Measurements from ENCODE around the gene RIT1. TPM values are rescaled to one million over a fixed set of nuclear protein-coding genes. Genes with fewer than 3 reads are reported as not detected.

RIT1 gene
- total and polyA plus RNA-seq, 2 of the 13 experiments (the other 11 are each of a cell fraction or from before 2014, with no cell fraction given), result 12.2 to 32.2 TPM

- no peak for TF ChIP-seq ISX (CRISPR knock-in tag; conservative IDR thresholded peaks at IDR 0.05)
- no peak for TF ChIP-seq ZNF724P (CRISPR knock-in tag; IDR thresholded peaks at IDR 0.05; ENCODE audit: borderline replicate concordance)
- TF ChIP-seq KDM5B (CRISPR knock-in tag; IDR thresholded peaks at IDR 0.05; ENCODE audit: borderline replicate concordance), result 0 out of 2 replicates have a peak, but pooled peaks have one; percentile 22
- TF ChIP-seq ZNF24 (IDR thresholded peaks at IDR 0.05), result no peak
- TF ChIP-seq ZNF766 (CRISPR knock-in tag; IDR thresholded peaks at IDR 0.05; ENCODE audit: borderline replicate concordance), result no peak
- no peak for TF ChIP-seq ZNF414 (CRISPR knock-in tag; IDR thresholded peaks at IDR 0.05)
- TF ChIP-seq ZSCAN30 (CRISPR knock-in tag; IDR thresholded peaks at IDR 0.05), result 0 out of 2 replicates have a peak, but pooled peaks have one; percentile 64
- no peak for TF ChIP-seq MAFF (IDR thresholded peaks at IDR 0.05; ENCODE audit: low read depth, low read length)
- no peak for TF ChIP-seq PRPF4 (IDR thresholded peaks at IDR 0.05; ENCODE audit: low read depth, low read length, poor library complexity, severe bottlenecking)
- TF ChIP-seq ZNF350 (CRISPR knock-in tag; IDR thresholded peaks at IDR 0.05; ENCODE audit: borderline replicate concordance, low read depth), result peak; percentile 25; the same call in 1 of the 2 replicates
- TF ChIP-seq PPARG (CRISPR knock-in tag; conservative IDR thresholded peaks at IDR 0.05), result no peak
- TF ChIP-seq HDAC1 (CRISPR knock-in tag; IDR thresholded peaks at IDR 0.05), result 0 out of 2 replicates have a peak, but pooled peaks have one; percentile 17
- TF ChIP-seq ZNF101 (CRISPR knock-in tag; IDR thresholded peaks at IDR 0.05; ENCODE audit: borderline replicate concordance, low read depth), result no peak
- TF ChIP-seq SOX13 (IDR thresholded peaks at IDR 0.05), result no peak
- no peak for TF ChIP-seq SOX13 (CRISPR knock-in tag; conservative IDR thresholded peaks at IDR 0.05 in 1 of 2, IDR thresholded peaks at IDR 0.05 in 1 of 2)
- no peak for TF ChIP-seq DRAP1 (CRISPR knock-in tag; IDR thresholded peaks at IDR 0.05)
- no peak for TF ChIP-seq FOXO1 (CRISPR knock-in tag; IDR thresholded peaks at IDR 0.05)
- TF ChIP-seq ZNF30 (CRISPR knock-in tag; IDR thresholded peaks at IDR 0.05), result no peak
- TF ChIP-seq ZNF747 (CRISPR knock-in tag; IDR thresholded peaks at IDR 0.05; ENCODE audit: borderline replicate concordance), result no peak
- no peak for TF ChIP-seq NFYB (CRISPR knock-in tag; IDR thresholded peaks at IDR 0.05)
- TF ChIP-seq XBP1 (CRISPR knock-in tag; IDR thresholded peaks at IDR 0.05), result no peak
- peak; percentile 76 for TF ChIP-seq ZNF362 (CRISPR knock-in tag; IDR thresholded peaks at IDR 0.05; ENCODE audit: borderline replicate concordance)
- TF ChIP-seq CBX1 (IDR thresholded peaks at IDR 0.05; ENCODE audit: low read depth), result no peak
- no peak for TF ChIP-seq MTA3 (CRISPR knock-in tag; IDR thresholded peaks at IDR 0.05)
- no peak for TF ChIP-seq ZNF230 (CRISPR knock-in tag; IDR thresholded peaks at IDR 0.05)
- no peak for TF ChIP-seq ZNF256 (CRISPR knock-in tag; conservative IDR thresholded peaks at IDR 0.05)
- TF ChIP-seq SOX5 (CRISPR knock-in tag; IDR thresholded peaks at IDR 0.05; ENCODE audit: borderline replicate concordance), result no peak
- 0 out of 2 replicates have a peak, but pooled peaks have one; percentile 25 for TF ChIP-seq ISL2 (CRISPR knock-in tag; IDR thresholded peaks at IDR 0.05)
- no peak for TF ChIP-seq NR2C2 (CRISPR knock-in tag; IDR thresholded peaks at IDR 0.05; ENCODE audit: borderline replicate concordance)
- TF ChIP-seq ZNF276 (CRISPR knock-in tag; IDR thresholded peaks at IDR 0.05; ENCODE audit: low read depth), result no peak
These were observed 52.3 kb downstream of the RIT1 start (continued) for GRCh38 chr1:155858800-155859233.
